ENCODE data around the gene DBF4. TPM values are rescaled to one million over a fixed set of nuclear protein-coding genes. Genes with fewer than 3 reads are reported as not detected.

Gene DBF4
- total RNA-seq, 1 experiment from 2014 or later = 55.4 TPM

DNA sequence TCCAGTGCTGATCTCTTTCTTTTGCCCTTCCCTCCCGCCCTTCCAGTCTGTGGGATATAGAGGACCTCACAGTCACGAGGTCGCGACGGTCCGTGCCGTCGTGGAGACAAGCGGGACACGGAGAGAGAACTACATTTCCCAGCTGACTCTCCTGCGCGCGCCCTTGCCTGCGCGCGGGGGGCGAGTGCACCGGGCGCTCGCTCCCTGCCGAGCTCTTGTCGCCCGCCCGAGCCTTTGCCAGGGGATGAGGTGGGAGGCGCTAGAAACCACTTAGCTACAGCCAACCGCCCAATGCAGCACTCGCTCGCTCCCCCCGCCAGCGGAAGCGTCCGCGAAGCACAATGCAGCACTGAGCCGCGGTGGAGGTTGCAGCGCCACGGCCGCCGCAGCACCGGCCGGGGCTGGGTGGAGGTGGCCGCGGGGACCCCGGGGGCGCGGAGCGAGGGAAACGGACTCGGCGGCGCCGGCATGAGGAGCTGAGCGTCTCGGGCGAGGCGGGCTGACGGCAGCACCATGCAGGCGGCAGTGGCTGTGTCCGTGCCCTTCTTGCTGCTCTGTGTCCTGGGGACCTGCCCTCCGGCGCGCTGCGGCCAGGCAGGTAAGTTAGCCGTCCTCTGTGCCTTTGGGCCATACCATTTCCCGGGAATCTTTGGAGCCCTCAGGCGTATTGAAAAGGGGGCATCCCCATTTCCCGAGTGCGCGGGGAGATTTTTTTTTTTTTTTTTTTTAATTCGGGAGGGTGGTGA lies 57.8 kb downstream of the DBF4 start, which contains the start of gene ADAM22 (continued):
- TF ChIP-seq, protein P1, sequence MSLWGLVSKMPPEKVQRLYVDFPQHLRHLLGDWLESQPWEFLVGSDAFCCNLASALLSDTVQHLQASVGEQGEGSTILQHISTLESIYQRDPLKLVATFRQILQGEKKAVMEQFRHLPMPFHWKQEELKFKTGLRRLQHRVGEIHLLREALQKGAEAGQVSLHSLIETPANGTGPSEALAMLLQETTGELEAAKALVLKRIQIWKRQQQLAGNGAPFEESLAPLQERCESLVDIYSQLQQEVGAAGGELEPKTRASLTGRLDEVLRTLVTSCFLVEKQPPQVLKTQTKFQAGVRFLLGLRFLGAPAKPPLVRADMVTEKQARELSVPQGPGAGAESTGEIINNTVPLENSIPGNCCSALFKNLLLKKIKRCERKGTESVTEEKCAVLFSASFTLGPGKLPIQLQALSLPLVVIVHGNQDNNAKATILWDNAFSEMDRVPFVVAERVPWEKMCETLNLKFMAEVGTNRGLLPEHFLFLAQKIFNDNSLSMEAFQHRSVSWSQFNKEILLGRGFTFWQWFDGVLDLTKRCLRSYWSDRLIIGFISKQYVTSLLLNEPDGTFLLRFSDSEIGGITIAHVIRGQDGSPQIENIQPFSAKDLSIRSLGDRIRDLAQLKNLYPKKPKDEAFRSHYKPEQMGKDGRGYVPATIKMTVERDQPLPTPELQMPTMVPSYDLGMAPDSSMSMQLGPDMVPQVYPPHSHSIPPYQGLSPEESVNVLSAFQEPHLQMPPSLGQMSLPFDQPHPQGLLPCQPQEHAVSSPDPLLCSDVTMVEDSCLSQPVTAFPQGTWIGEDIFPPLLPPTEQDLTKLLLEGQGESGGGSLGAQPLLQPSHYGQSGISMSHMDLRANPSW (CRISPR knock-in tag; conservative IDR thresholded peaks at IDR 0.05; ENCODE audit: low read depth) = no peak
- peak; percentile 87 for TF ChIP-seq ZBTB21 (CRISPR knock-in tag; IDR thresholded peaks at IDR 0.05; ENCODE audit: borderline replicate concordance)
- TF ChIP-seq MXD4 (CRISPR knock-in tag; IDR thresholded peaks at IDR 0.05; ENCODE audit: borderline replicate concordance) = no peak
- 0 out of 2 replicates have a peak, but pooled peaks have one; percentile 15 for TF ChIP-seq NR2C2 (CRISPR knock-in tag; IDR thresholded peaks at IDR 0.05)
- TF ChIP-seq, protein P2, sequence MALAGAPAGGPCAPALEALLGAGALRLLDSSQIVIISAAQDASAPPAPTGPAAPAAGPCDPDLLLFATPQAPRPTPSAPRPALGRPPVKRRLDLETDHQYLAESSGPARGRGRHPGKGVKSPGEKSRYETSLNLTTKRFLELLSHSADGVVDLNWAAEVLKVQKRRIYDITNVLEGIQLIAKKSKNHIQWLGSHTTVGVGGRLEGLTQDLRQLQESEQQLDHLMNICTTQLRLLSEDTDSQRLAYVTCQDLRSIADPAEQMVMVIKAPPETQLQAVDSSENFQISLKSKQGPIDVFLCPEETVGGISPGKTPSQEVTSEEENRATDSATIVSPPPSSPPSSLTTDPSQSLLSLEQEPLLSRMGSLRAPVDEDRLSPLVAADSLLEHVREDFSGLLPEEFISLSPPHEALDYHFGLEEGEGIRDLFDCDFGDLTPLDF (CRISPR knock-in tag; IDR thresholded peaks at IDR 0.05) = no peak
- TF ChIP-seq, protein P3, sequence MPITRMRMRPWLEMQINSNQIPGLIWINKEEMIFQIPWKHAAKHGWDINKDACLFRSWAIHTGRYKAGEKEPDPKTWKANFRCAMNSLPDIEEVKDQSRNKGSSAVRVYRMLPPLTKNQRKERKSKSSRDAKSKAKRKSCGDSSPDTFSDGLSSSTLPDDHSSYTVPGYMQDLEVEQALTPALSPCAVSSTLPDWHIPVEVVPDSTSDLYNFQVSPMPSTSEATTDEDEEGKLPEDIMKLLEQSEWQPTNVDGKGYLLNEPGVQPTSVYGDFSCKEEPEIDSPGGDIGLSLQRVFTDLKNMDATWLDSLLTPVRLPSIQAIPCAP (CRISPR knock-in tag; IDR thresholded peaks at IDR 0.05) = no peak
- TF ChIP-seq, protein P4, sequence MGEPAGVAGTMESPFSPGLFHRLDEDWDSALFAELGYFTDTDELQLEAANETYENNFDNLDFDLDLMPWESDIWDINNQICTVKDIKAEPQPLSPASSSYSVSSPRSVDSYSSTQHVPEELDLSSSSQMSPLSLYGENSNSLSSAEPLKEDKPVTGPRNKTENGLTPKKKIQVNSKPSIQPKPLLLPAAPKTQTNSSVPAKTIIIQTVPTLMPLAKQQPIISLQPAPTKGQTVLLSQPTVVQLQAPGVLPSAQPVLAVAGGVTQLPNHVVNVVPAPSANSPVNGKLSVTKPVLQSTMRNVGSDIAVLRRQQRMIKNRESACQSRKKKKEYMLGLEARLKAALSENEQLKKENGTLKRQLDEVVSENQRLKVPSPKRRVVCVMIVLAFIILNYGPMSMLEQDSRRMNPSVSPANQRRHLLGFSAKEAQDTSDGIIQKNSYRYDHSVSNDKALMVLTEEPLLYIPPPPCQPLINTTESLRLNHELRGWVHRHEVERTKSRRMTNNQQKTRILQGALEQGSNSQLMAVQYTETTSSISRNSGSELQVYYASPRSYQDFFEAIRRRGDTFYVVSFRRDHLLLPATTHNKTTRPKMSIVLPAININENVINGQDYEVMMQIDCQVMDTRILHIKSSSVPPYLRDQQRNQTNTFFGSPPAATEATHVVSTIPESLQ (CRISPR knock-in tag; IDR thresholded peaks at IDR 0.05) = no peak
- TF ChIP-seq, protein P5, sequence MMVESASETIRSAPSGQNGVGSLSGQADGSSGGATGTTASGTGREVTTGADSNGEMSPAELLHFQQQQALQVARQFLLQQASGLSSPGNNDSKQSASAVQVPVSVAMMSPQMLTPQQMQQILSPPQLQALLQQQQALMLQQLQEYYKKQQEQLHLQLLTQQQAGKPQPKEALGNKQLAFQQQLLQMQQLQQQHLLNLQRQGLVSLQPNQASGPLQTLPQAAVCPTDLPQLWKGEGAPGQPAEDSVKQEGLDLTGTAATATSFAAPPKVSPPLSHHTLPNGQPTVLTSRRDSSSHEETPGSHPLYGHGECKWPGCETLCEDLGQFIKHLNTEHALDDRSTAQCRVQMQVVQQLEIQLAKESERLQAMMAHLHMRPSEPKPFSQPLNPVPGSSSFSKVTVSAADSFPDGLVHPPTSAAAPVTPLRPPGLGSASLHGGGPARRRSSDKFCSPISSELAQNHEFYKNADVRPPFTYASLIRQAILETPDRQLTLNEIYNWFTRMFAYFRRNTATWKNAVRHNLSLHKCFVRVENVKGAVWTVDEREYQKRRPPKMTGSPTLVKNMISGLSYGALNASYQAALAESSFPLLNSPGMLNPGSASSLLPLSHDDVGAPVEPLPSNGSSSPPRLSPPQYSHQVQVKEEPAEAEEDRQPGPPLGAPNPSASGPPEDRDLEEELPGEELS (CRISPR knock-in tag; IDR thresholded peaks at IDR 0.05) = peak; percentile 87
- TF ChIP-seq GTF2I (CRISPR knock-in tag; conservative IDR thresholded peaks at IDR 0.05) = no peak
- no peak for TF ChIP-seq FOXJ3 (CRISPR knock-in tag; IDR thresholded peaks at IDR 0.05; ENCODE audit: borderline replicate concordance)
- no peak; the same call in 1 of the 2 replicates for TF ChIP-seq CREM (CRISPR knock-in tag; IDR thresholded peaks at IDR 0.05)
- TF ChIP-seq RELA (CRISPR knock-in tag; IDR thresholded peaks at IDR 0.05; ENCODE audit: borderline replicate concordance) = peak; percentile 88

DNA sequence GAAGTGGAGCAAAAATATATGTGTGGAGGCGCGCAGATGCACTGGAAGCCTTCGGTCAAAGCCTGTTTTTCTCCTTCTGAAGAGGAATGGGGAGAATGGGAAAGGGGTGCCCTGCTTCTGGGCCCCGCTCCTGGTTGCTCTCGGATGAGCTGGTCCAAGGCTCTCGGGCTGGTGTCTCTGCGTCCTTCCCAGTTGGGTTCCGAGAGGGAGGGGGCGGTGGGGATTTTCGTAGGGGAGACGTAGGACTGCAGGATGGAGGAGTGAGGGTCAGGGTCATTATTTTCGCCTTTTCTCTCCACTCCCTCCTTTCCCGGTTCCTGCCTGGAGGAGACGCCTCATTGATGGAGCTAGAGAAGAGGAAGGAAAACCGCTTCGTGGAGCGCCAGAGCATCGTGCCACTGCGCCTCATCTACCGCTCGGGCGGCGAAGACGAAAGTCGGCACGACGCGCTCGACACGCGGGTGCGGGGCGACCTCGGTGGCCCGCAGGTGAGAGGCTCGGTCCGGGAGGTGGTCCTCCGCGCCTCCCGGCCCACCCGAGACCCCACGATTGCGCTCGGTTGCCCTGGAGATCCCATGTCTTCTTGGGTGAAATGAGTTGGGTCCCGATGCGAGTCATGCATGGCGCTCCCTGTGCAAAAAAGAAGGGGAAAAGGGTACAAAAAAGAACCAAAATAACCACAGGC lies 58.5 kb downstream of the DBF4 start:
- ChIA-PET POLR2A (interaction anchor here (0.7 to 2.0 kb wide), 3 partner anchors 10 to 290 kb away, joined by 4 to 10 read pairs (median 4); partner anchors contain the start of genes DBF4 and SLC25A40), CTCF (interaction anchor here (0.5 to 2.0 kb wide), 7 partner anchors 9 to 283 kb away, joined by 3 to 15 read pairs (median 3); no protein-coding TSS in a partner anchor)
- no peak overlapping the region for H3K27ac Mint-ChIP-seq
- TF ChIP-seq OVOL2 (CRISPR knock-in tag; IDR thresholded peaks at IDR 0.05; ENCODE audit: borderline replicate concordance) = no peak
- no peak for TF ChIP-seq SP1 (CRISPR knock-in tag; conservative IDR thresholded peaks at IDR 0.05)
- peak; percentile 84; the same call in 1 of the 2 replicates for TF ChIP-seq FOXP1 (CRISPR knock-in tag; IDR thresholded peaks at IDR 0.05; ENCODE audit: borderline replicate concordance)
- TF ChIP-seq, protein P6, sequence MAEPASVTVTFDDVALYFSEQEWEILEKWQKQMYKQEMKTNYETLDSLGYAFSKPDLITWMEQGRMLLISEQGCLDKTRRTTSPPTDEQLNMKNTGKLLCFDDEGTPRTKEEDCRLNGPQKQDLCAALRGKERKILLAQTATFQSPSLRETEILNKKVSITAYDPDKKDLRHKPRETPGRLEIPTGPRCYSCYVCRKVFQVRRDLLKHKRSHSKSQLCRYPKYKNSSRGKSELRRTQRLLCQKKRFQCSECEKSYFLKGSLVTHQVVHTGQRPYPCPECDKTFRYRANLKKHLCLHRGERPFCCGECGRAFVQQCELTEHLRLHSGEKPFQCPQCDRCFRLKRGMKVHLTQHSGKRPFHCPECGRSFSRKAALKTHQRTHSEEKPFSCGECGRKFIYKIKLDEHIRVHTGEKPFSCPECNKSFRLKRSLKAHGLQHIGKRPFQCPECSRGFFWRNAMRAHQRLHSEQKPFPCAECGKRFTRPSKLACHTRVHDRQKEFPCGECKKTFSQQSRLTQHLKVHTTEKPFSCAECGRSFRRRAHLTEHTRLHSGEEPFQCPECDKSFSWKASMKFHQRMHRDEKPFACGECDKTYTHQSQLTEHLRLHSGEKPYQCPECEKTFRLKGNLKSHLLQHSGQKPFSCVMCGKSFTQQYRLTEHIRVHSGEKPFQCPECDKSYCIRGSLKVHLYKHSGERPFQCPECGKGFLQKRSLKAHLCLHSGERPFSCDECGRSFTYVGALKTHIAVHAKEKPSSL (CRISPR knock-in tag; conservative IDR thresholded peaks at IDR 0.05) = no peak
- TF ChIP-seq, protein P7, sequence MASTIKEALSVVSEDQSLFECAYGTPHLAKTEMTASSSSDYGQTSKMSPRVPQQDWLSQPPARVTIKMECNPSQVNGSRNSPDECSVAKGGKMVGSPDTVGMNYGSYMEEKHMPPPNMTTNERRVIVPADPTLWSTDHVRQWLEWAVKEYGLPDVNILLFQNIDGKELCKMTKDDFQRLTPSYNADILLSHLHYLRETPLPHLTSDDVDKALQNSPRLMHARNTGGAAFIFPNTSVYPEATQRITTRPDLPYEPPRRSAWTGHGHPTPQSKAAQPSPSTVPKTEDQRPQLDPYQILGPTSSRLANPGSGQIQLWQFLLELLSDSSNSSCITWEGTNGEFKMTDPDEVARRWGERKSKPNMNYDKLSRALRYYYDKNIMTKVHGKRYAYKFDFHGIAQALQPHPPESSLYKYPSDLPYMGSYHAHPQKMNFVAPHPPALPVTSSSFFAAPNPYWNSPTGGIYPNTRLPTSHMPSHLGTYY (CRISPR knock-in tag; IDR thresholded peaks at IDR 0.05) = no peak
- peak; percentile 66; the same call in 1 of the 2 replicates for TF ChIP-seq RELA (CRISPR knock-in tag; IDR thresholded peaks at IDR 0.05; ENCODE audit: borderline replicate concordance)
- TF ChIP-seq ZNF317 (CRISPR knock-in tag; IDR thresholded peaks at IDR 0.05; ENCODE audit: borderline replicate concordance, low read depth) = no peak

More for the DNA sequence above, 58.5 kb downstream of the DBF4 start:
- ATAC-seq (peak; percentile 31), DNase-seq (ENCODE audit: low spot score) (peak; percentile 52)
- peaks cover 11% of the 10 kb centered on the region for H3K36me3 Mint-ChIP-seq
- peaks cover 8% of the 10 kb centered on the region for H3K4me1 Mint-ChIP-seq
- peak overlapping the region; percentile 91 for H3K4me3 Mint-ChIP-seq
- H3K27me3 Mint-ChIP-seq (ENCODE audit: low read depth) = peaks cover 12% of the 10 kb centered on the region
- no peaks in the 10 kb centered on the region for H3K9me3 Mint-ChIP-seq
